HepG2 (cell line): Measurements from ENCODE around the gene UNC13D. TPM values are rescaled to one million over a fixed set of nuclear protein-coding genes. Genes with fewer than 3 reads are reported as not detected.
A peak's percentile ranks its signal among the peaks of the same experiment; 100 is the strongest.

ENCODE experiments used
- HES4 ChIP-seq: sonication (generic); formaldehyde crosslinking; IDR thresholded peaks from 2 replicates; pipeline ENCODE4 v1.9.0; 2021; ENCODE audit warnings: mild to moderate bottlenecking, missing genetic modification reagents, borderline replicate concordance
- HHEX ChIP-seq: IDR thresholded peaks from 2 replicates; pipeline ENCODE4 v1.6.1; 2016; ENCODE audit warnings: control low read depth
- HMGXB4 ChIP-seq, 2 experiments: sonication (generic) in 1 of 2; formaldehyde crosslinking in 1 of 2; IDR thresholded peaks; 2 replicates each; pipeline versions ENCODE4 v1.4.0 to v1.6.1; 2018 to 2020; ENCODE audit warnings: missing genetic modification reagents in 2 of 2, borderline replicate concordance in 1 of 2, low read depth in 1 of 2, mild to moderate bottlenecking in 1 of 2, missing biosample characterization in 1 of 2
- HOXA7 ChIP-seq: sonication (generic); formaldehyde crosslinking; IDR thresholded peaks from 2 replicates; pipeline ENCODE4 v1.8.1; 2022; ENCODE audit warnings: mild to moderate bottlenecking, missing genetic modification reagents, moderate library complexity
- KLF15 ChIP-seq: sonication (generic); formaldehyde crosslinking; IDR thresholded peaks from 2 replicates; pipeline ENCODE4 v1.8.1; 2023; ENCODE audit warnings: borderline replicate concordance, mild to moderate bottlenecking, inconsistent platforms, missing genetic modification reagents, mixed read lengths
- LBX2 ChIP-seq: sonication (generic); formaldehyde crosslinking; IDR thresholded peaks from 2 replicates; pipeline ENCODE4 v1.5.0; 2020; ENCODE audit warnings: missing genetic modification reagents, mild to moderate bottlenecking, borderline replicate concordance
- ONECUT2 ChIP-seq: sonication (generic); formaldehyde crosslinking; IDR thresholded peaks from 2 replicates; pipeline ENCODE4 v1.4.0; 2020; ENCODE audit warnings: missing genetic modification reagents
- PHF8 ChIP-seq: sonication (generic); formaldehyde crosslinking; IDR thresholded peaks from 2 replicates; pipeline ENCODE4 v1.5.0; 2020; ENCODE audit warnings: missing genetic modification reagents
- RFX1 ChIP-seq: fragments of 450-650 bp; IDR thresholded peaks from 2 replicates; pipeline ENCODE4 v1.6.1; 2017
- TFDP2 ChIP-seq: sonication (generic); formaldehyde crosslinking; IDR thresholded peaks from 2 replicates; pipeline ENCODE4 v1.4.0; 2020; ENCODE audit warnings: missing genetic modification reagents
- THAP11 ChIP-seq: IDR thresholded peaks from 2 replicates; pipeline ENCODE4 v1.6.1; 2016; ENCODE audit warnings: missing biosample characterization, missing genetic modification reagents
- ZBTB1 ChIP-seq: sonication (generic); formaldehyde crosslinking; IDR thresholded peaks from 2 replicates; pipeline ENCODE4 v1.4.0; 2020; ENCODE audit warnings: missing genetic modification reagents, borderline replicate concordance
- ZBTB25 ChIP-seq: IDR thresholded peaks from 2 replicates; pipeline ENCODE4 v1.6.1; 2018; ENCODE audit warnings: missing genetic modification reagents
- ZC3H4 ChIP-seq: sonication (generic); formaldehyde crosslinking; IDR thresholded peaks from 2 replicates; pipeline ENCODE4 v1.4.0; 2020; ENCODE audit warnings: missing genetic modification reagents, borderline replicate concordance
- ZFP37 ChIP-seq: sonication (generic); formaldehyde crosslinking; IDR thresholded peaks from 2 replicates; pipeline ENCODE4 v1.4.0; 2020; ENCODE audit warnings: missing genetic modification reagents, borderline replicate concordance
- ZNF251 ChIP-seq: sonication (generic); formaldehyde crosslinking; IDR thresholded peaks from 2 replicates; pipeline ENCODE4 v1.9.0; 2021; ENCODE audit warnings: mild to moderate bottlenecking, missing genetic modification reagents
- ZNF256 ChIP-seq: sonication (generic); formaldehyde crosslinking; conservative IDR thresholded peaks from 2 replicates; pipeline ENCODE4 v1.4.0; 2020; ENCODE audit warnings: missing genetic modification reagents
- ZNF276 ChIP-seq: sonication (generic); formaldehyde crosslinking; IDR thresholded peaks from 2 replicates; pipeline ENCODE4 v1.4.0; 2020; ENCODE audit warnings: mild to moderate bottlenecking, low read depth, missing genetic modification reagents
- ZNF30 ChIP-seq: sonication (generic); formaldehyde crosslinking; IDR thresholded peaks from 2 replicates; pipeline ENCODE4 v1.5.0; 2020; ENCODE audit warnings: mild to moderate bottlenecking, missing genetic modification reagents
- ZNF430 ChIP-seq: sonication (generic); formaldehyde crosslinking; IDR thresholded peaks from 2 replicates; pipeline ENCODE4 v1.9.0; 2021; ENCODE audit warnings: mild to moderate bottlenecking, missing genetic modification reagents
- ZNF547 ChIP-seq: sonication (generic); formaldehyde crosslinking; IDR thresholded peaks from 2 replicates; pipeline ENCODE4 v1.5.1; 2020; ENCODE audit warnings: mild to moderate bottlenecking, missing genetic modification reagents
- ZNF550 ChIP-seq: sonication (generic); formaldehyde crosslinking; IDR thresholded peaks from 2 replicates; pipeline ENCODE4 v1.4.0; 2020; ENCODE audit warnings: mild to moderate bottlenecking, missing genetic modification reagents, borderline replicate concordance
- ZNF83 ChIP-seq: sonication (generic); formaldehyde crosslinking; IDR thresholded peaks from 2 replicates; pipeline ENCODE4 v1.4.0; 2020; ENCODE audit warnings: missing genetic modification reagents, mild to moderate bottlenecking, borderline replicate concordance
- ZNF883 ChIP-seq: sonication (generic); formaldehyde crosslinking; IDR thresholded peaks from 2 replicates; pipeline ENCODE4 v1.5.1; 2020; ENCODE audit warnings: mild to moderate bottlenecking, missing genetic modification reagents; ENCODE audit errors: not compliant biosample characterization
- polyA plus RNA-seq, 8 experiments: library from polyadenylated mRNA; depleted of rRNA in 3 of 8; stranded (reverse) in 7 of 8; unstranded in 1 of 8; fragments of >200 nt; fragmentation: Illumina TruSeq in 4 of 8; extraction: Trizol in 4 of 8; gene quantifications; 2 replicates each; pipeline versions ENCODE4 v1.2.1 to v1.2.3, GENCODE V29; 2011 to 2016; ENCODE audit warnings: low read depth in 4 of 8, missing spikeins in 1 of 8, mixed read lengths in 1 of 8; ENCODE audit not compliant: insufficient read depth in 1 of 8
- total RNA-seq, 5 experiments: library from RNA; depleted of rRNA; stranded (reverse); fragments of >200 nt; fragmentation: Illumina TruSeq; extraction: Trizol; gene quantifications; 2 replicates each; pipeline ENCODE4 v1.2.3, GENCODE V29; 2016; ENCODE audit warnings: low read depth in 1 of 5

The UNC13D gene
- total and polyA plus RNA-seq, 2 of the 13 experiments (the other 11 are each of a cell fraction or from before 2014, with no cell fraction given) = 29.7 to 42.7 TPM

GRCh38 chr17:75892556-75893224 is 48.5 kb upstream of the UNC13D start (continued):
- TF ChIP-seq ZNF430 (CRISPR knock-in tag) = peak; percentile 48; the same call in 1 of the 2 replicates
- 0 out of 2 replicates have a peak, but pooled peaks have one; percentile 19 for TF ChIP-seq ZNF251
- TF ChIP-seq ZNF276 (CRISPR knock-in tag) = 0 out of 2 replicates have a peak, but pooled peaks have one; percentile 44
- no peak for TF ChIP-seq ZNF547
- peak; percentile 76; the same call in 1 of the 2 replicates for TF ChIP-seq ZFP37 (CRISPR knock-in tag)
- TF ChIP-seq HES4 (CRISPR knock-in tag) = no peak
- no peak for TF ChIP-seq LBX2 (CRISPR knock-in tag)
- no peak for TF ChIP-seq ZNF550 (CRISPR knock-in tag)
- TF ChIP-seq ZBTB25 = no peak
- no peak; the same call in 1 of the 2 replicates for TF ChIP-seq ZNF256 (CRISPR knock-in tag)
- TF ChIP-seq ZNF883 (CRISPR knock-in tag) = peak; percentile 60
- TF ChIP-seq HOXA7 = no peak
- TF ChIP-seq PHF8 (CRISPR knock-in tag) = peak; percentile 82
- TF ChIP-seq HMGXB4 (CRISPR knock-in tag; IDR thresholded peaks at IDR 0.05; ENCODE audit: borderline replicate concordance in 1 of 2, low read depth in 1 of 2) = peak; percentile 35 to 55; a peak in 2 of 4 replicates
- 0 out of 2 replicates have a peak, but pooled peaks have one; percentile 38 for TF ChIP-seq THAP11 (CRISPR knock-in tag)
- peak; percentile 37; the same call in 1 of the 2 replicates for TF ChIP-seq ZC3H4 (CRISPR knock-in tag)
- peak; percentile 58 for TF ChIP-seq TFDP2
- TF ChIP-seq ZNF30 = no peak
- no peak for TF ChIP-seq RFX1
- TF ChIP-seq ONECUT2 = no peak
- TF ChIP-seq KLF15 (CRISPR knock-in tag) = no peak
- TF ChIP-seq ZBTB1 (CRISPR knock-in tag) = no peak
- 0 out of 2 replicates have a peak, but pooled peaks have one; percentile 68 for TF ChIP-seq ZNF83 (CRISPR knock-in tag)
- no peak for TF ChIP-seq HHEX (CRISPR knock-in tag)
